CD14-positive monocyte (primary cell): ENCODE results near the gene SNX25. TPM values are rescaled to one million over a fixed set of nuclear protein-coding genes. Genes with fewer than 3 reads are reported as not detected.

ENCODE experiments used
- DNase-seq, 3 donors: peaks; one replicate each; pipeline ENCODE4 v3.0.0-alpha.2; 2011 to 2022
- H2AFZ ChIP-seq: 2 replicates; pipeline ENCODE4 v1.6.0; 2012; ENCODE audit warnings: mild to moderate bottlenecking, low read depth, low read length, inconsistent platforms; ENCODE audit not compliant: insufficient read depth, poor library complexity, severe bottlenecking
- H3K27ac ChIP-seq, 2 donors: 1 replicate in 1 of 2; 2 replicates in 1 of 2; pipeline ENCODE4 v1.5.1; 2012 to 2013; ENCODE audit warnings: low read length in 2 of 2, control low read depth in 1 of 2, inconsistent platforms in 1 of 2, low read depth in 1 of 2, mild to moderate bottlenecking in 1 of 2
- H3K27me3 ChIP-seq, 2 donors: one replicate each; pipeline versions ENCODE4 v1.6.0 to v1.6.1; 2011 to 2013; ENCODE audit warnings: low read length in 2 of 2; ENCODE audit not compliant: control insufficient read depth in 2 of 2, insufficient read depth in 2 of 2
- H3K36me3 ChIP-seq, 2 donors: replicated peaks in 1 of 2; 1 replicate in 1 of 2; 2 replicates in 1 of 2; pipeline versions ENCODE4 v1.5.1 to v1.6.1; 2012 to 2013; ENCODE audit warnings: low read length in 2 of 2, control low read depth in 1 of 2, inconsistent platforms in 1 of 2, mild to moderate bottlenecking in 1 of 2; ENCODE audit not compliant: insufficient read depth in 2 of 2, control insufficient read depth in 1 of 2
- H3K4me1 ChIP-seq, 2 donors: 1 replicate in 1 of 2; 2 replicates in 1 of 2; pipeline versions ENCODE4 v1.5.1 to v1.6.1; 2012 to 2013; ENCODE audit warnings: low read length in 2 of 2, control low read depth in 1 of 2, inconsistent platforms in 1 of 2, mild to moderate bottlenecking in 1 of 2, moderate library complexity in 1 of 2; ENCODE audit not compliant: insufficient read depth in 2 of 2, control insufficient read depth in 1 of 2
- H3K4me2 ChIP-seq: replicated peaks from 2 replicates; pipeline ENCODE3; 2012; ENCODE audit warnings: low read length, moderate library complexity, mild to moderate bottlenecking; ENCODE audit not compliant: poor library complexity, severe bottlenecking; ENCODE audit errors: extremely low read depth
- H3K4me3 ChIP-seq, 3 experiments: fragments of 200-600 bp in 1 of 3; sonication (generic) in 1 of 3; replicated peaks in 1 of 3; 1 replicate in 2 of 3; 2 replicates in 1 of 3; pipeline ENCODE4 v1.5.1; 2011 to 2013; ENCODE audit warnings: low read length in 3 of 3, mild to moderate bottlenecking in 3 of 3, control low read depth in 2 of 3, low read depth in 2 of 3, inconsistent platforms in 1 of 3, moderate library complexity in 1 of 3
- H3K79me2 ChIP-seq: 2 replicates; pipeline ENCODE4 v1.6.0; 2012; ENCODE audit warnings: mild to moderate bottlenecking, control low read depth, inconsistent platforms, low read length, moderate library complexity; ENCODE audit not compliant: insufficient read depth
- H3K9ac ChIP-seq: 2 replicates; pipeline ENCODE4 v1.6.0; 2017; ENCODE audit warnings: low read length, mild to moderate bottlenecking; ENCODE audit not compliant: insufficient read depth, poor library complexity, severe bottlenecking
- H3K9me3 ChIP-seq, 2 donors: replicated peaks in 1 of 2; 1 replicate in 1 of 2; 2 replicates in 1 of 2; pipeline versions ENCODE4 v1.5.1 to v1.6.1; 2012 to 2013; ENCODE audit warnings: low read length in 2 of 2, control low read depth in 1 of 2; ENCODE audit not compliant: control insufficient read depth in 1 of 2, insufficient read depth in 1 of 2
- H4K20me1 ChIP-seq: 2 replicates; pipeline ENCODE4 v1.6.0; 2012; ENCODE audit warnings: mild to moderate bottlenecking, low read length, control low read depth, moderate library complexity; ENCODE audit not compliant: insufficient read depth
- H3K27ac Mint-ChIP-seq, 7 donors: one replicate each; pipeline ENCODE4 v1.8.0; 2020; ENCODE audit warnings: mild to moderate bottlenecking in 7 of 7, mixed read lengths in 7 of 7, moderate library complexity in 6 of 7, inconsistent platforms in 2 of 7
- H3K27me3 Mint-ChIP-seq, 3 donors: one replicate each; pipeline ENCODE4 v1.8.0; 2021 to 2022; ENCODE audit warnings: low read depth in 3 of 3, mild to moderate bottlenecking in 3 of 3, mixed read lengths in 3 of 3, moderate library complexity in 3 of 3, inconsistent platforms in 1 of 3
- H3K36me3 Mint-ChIP-seq, 2 donors: one replicate each; pipeline ENCODE4 v1.8.0; 2020; ENCODE audit warnings: mixed read lengths in 2 of 2, inconsistent platforms in 1 of 2, mild to moderate bottlenecking in 1 of 2
- H3K4me1 Mint-ChIP-seq: one replicate; pipeline ENCODE4 v1.8.0; 2020; ENCODE audit warnings: mild to moderate bottlenecking, mixed read lengths
- H3K4me3 Mint-ChIP-seq, 2 donors: one replicate each; pipeline ENCODE4 v1.8.0; 2020; ENCODE audit warnings: mild to moderate bottlenecking in 2 of 2, mixed read lengths in 2 of 2, moderate library complexity in 1 of 2
- H3K9me3 Mint-ChIP-seq, 7 donors: one replicate each; pipeline ENCODE4 v1.8.0; 2020 to 2022; ENCODE audit warnings: mixed read lengths in 7 of 7, mild to moderate bottlenecking in 6 of 7, moderate library complexity in 6 of 7, inconsistent platforms in 2 of 7
- CTCF ChIP-seq: fragments of 200-600 bp; IDR thresholded peaks from one replicate; pipeline ENCODE4 v1.8.0; 2022; ENCODE audit warnings: antibody characterized with exemption, mild to moderate bottlenecking
- WGBS: methylation state at CpG from one replicate; pipeline ENCODE4 v1.1.5; 2013; ENCODE audit warnings: missing lambda C conversion rate; ENCODE audit not compliant: insufficient coverage; 5-methylcytosine and 5-hydroxymethylcytosine counted together
- intact Hi-C, 2 donors: fragments of 100-400 bp; cut with micrococcal nuclease; formaldehyde crosslinking; loops; one replicate each; pipeline versions ENCODE4 v1.15.0 to v1.15.1; 2023
- polyA plus RNA-seq, 3 donors: library from polyadenylated mRNA; depleted of rRNA in 1 of 3; unstranded in 2 of 3; stranded (reverse) in 1 of 3; fragments of 300-500 nt in 2 of 3; fragments of >200 nt in 1 of 3; fragmentation: Illumina TruSeq in 2 of 3; gene quantifications; 1 replicate in 2 of 3; 2 replicates in 1 of 3; pipeline ENCODE4 v1.2.3, GENCODE V29; 2012 to 2021

Gene SNX25
- polyA plus RNA-seq, 3 donors: 0.31 to 0.40 (median 0.36) TPM

- H3K4me1 ChIP-seq: no peaks in the 10 kb centered on the region
- Mint-ChIP-seq H3K27me3 (peaks cover 31 to 38% (median 35%) of the 10 kb centered on the region in 3 donors), H3K4me1 (no peaks in the 10 kb centered on the region), H3K4me3 (no peak overlapping the region), H3K36me3 (no peaks in the 10 kb centered on the region), H3K9me3 (peaks cover 0 to 4% (median 0%) of the 10 kb centered on the region in 7 donors), H3K27ac (no peak overlapping the region)
- WGBS: 100% methylated on average over 1 of the region's 6 CpGs
- H3K79me2 ChIP-seq: no peaks in the 10 kb centered on the region
- no peak overlapping the region for H3K4me3 ChIP-seq
- DNase-seq: no peak
- H3K36me3 ChIP-seq: no peaks in the 10 kb centered on the region
- no peaks in the 10 kb centered on the region for H4K20me1 ChIP-seq
- H2AFZ ChIP-seq: no peak overlapping the region
- no peak overlapping the region for H3K27ac ChIP-seq
- no peaks in the 10 kb centered on the region for H3K9me3 ChIP-seq
- no peak overlapping the region for H3K4me2 ChIP-seq
- H3K27me3 ChIP-seq: peaks cover 14 to 18% of the 10 kb centered on the region in 2 donors
- H3K9ac ChIP-seq: no peak overlapping the region
- no peak for TF ChIP-seq CTCF
- intact Hi-C loops: no loop called here
Observed at GRCh38 chr4:185217408-185217975, 8.1 kb downstream of the SNX25 start.

- Histone ChIP-seq H3K36me3 (no peaks in the 10 kb centered on the region), H3K4me2 (no peak overlapping the region), H4K20me1 (no peaks in the 10 kb centered on the region), H3K27me3 (peaks cover 6 to 10% of the 10 kb centered on the region in 2 donors), H3K27ac (no peak overlapping the region), H3K4me1 (no peaks in the 10 kb centered on the region), H2AFZ (no peak overlapping the region), H3K9me3 (no peaks in the 10 kb centered on the region), H3K4me3 (no peak overlapping the region), H3K79me2 (no peaks in the 10 kb centered on the region), H3K9ac (no peak overlapping the region)
- no peak for DNase-seq
- peaks cover 26 to 30% (median 27%) of the 10 kb centered on the region in 3 donors for H3K27me3 Mint-ChIP-seq
- no peaks in the 10 kb centered on the region for H3K4me1 Mint-ChIP-seq
- no peaks in the 10 kb centered on the region for H3K36me3 Mint-ChIP-seq
- TF ChIP-seq CTCF: no peak
- no peak overlapping the region for H3K4me3 Mint-ChIP-seq
- no peak overlapping the region for H3K27ac Mint-ChIP-seq
- intact Hi-C loops: no loop called here
- peaks cover 0 to 5% (median 0%) of the 10 kb centered on the region in 7 donors for H3K9me3 Mint-ChIP-seq
- WGBS: no CpG with 5 or more reads among the region's 2 CpGs
Observed at GRCh38 chr4:185218312-185218711, 8.9 kb downstream of the SNX25 start.
